GM18873 (cell line): ENCODE results near the gene ATRNL1.
A peak's percentile ranks its signal among the peaks of the same experiment; 100 is the strongest.

Experiments used
- ATAC-seq: cut with Tn5 transposase; IDR thresholded peaks from one replicate; pipeline ENCODE4 v1.9.1; 2021; ENCODE audit warnings: mild to moderate bottlenecking, moderate library complexity, moderate number of reproducible peaks; ENCODE audit not compliant: unreplicated experiment, low FRiP score

ATRNL1 gene

GRCh38 chr10:115866174-115866573, 773.0 kb downstream of the ATRNL1 start:
- no peak for ATAC-seq

- ATAC-seq = no peak
Measured at GRCh38 chr10:115866691-115867090, 773.5 kb downstream of the ATRNL1 start.

- ATAC-seq = no peak
Measured at GRCh38 chr10:115867305-115867704, 774.1 kb downstream of the ATRNL1 start.

- ATAC-seq = no peak
Measured at GRCh38 chr10:115871855-115872254, 778.7 kb downstream of the ATRNL1 start.

- ATAC-seq = no peak
Measured at GRCh38 chr10:115875172-115875571, 782.0 kb downstream of the ATRNL1 start.

- peak; percentile 95 for ATAC-seq
Measured at GRCh38 chr10:115879372-115880089, 786.4 kb downstream of the ATRNL1 start.

- no peak for ATAC-seq
Measured at GRCh38 chr10:115882021-115882420, 788.9 kb downstream of the ATRNL1 start.

GRCh38 chr10:115883372-115883771, 790.2 kb downstream of the ATRNL1 start:
- no peak for ATAC-seq

- ATAC-seq = no peak
Measured at GRCh38 chr10:115884331-115884730, 791.2 kb downstream of the ATRNL1 start.

GRCh38 chr10:115895166-115895565, 802.0 kb downstream of the ATRNL1 start:
- no peak for ATAC-seq

GRCh38 chr10:115898242-115898641, 805.1 kb downstream of the ATRNL1 start:
- no peak for ATAC-seq

- no peak for ATAC-seq
Measured at GRCh38 chr10:115902596-115902995, 809.4 kb downstream of the ATRNL1 start.

GRCh38 chr10:115903207-115903606, 810.0 kb downstream of the ATRNL1 start:
- ATAC-seq = no peak

GRCh38 chr10:115903845-115904244, 810.7 kb downstream of the ATRNL1 start:
- ATAC-seq = no peak

- no peak for ATAC-seq
Measured at GRCh38 chr10:115909037-115909436, 815.9 kb downstream of the ATRNL1 start.

- no peak for ATAC-seq
Measured at GRCh38 chr10:115909962-115910731, 817.0 kb downstream of the ATRNL1 start.

- ATAC-seq = no peak
Measured at GRCh38 chr10:115914475-115914874, 821.3 kb downstream of the ATRNL1 start.

- ATAC-seq = no peak
Measured at GRCh38 chr10:115915429-115915828, 822.3 kb downstream of the ATRNL1 start.

- ATAC-seq = no peak
Measured at GRCh38 chr10:115918812-115919211, 825.6 kb downstream of the ATRNL1 start.

- ATAC-seq = no peak
Measured at GRCh38 chr10:115921795-115922194, 828.6 kb downstream of the ATRNL1 start.

- ATAC-seq = no peak
Measured at GRCh38 chr10:115931309-115931708, 838.1 kb downstream of the ATRNL1 start.

GRCh38 chr10:115932099-115932498, 838.9 kb downstream of the ATRNL1 start:
- no peak for ATAC-seq
